Liver (tissue), 9 donors: ENCODE measurements around the gene ZSCAN2. TPM values are rescaled to one million over a fixed set of nuclear protein-coding genes. Genes with fewer than 3 reads are reported as not detected.

Source experiments
- DNase-seq: peaks from one replicate; pipeline ENCODE4 v3.0.0-alpha.2; 2017; ENCODE audit warnings: low spot score
- H3K27ac ChIP-seq, 2 donors: one replicate each; pipeline ENCODE4 v1.7.0; 2013; ENCODE audit warnings: inconsistent platforms in 2 of 2, low read length in 2 of 2, control low read depth in 1 of 2, low read depth in 1 of 2, mild to moderate bottlenecking in 1 of 2
- H3K27me3 ChIP-seq, 4 donors: one replicate each; pipeline versions ENCODE4 v1.6.1 to v1.7.0; 2013; ENCODE audit warnings: low read length in 3 of 4, inconsistent platforms in 1 of 4, mild to moderate bottlenecking in 1 of 4, moderate library complexity in 1 of 4; ENCODE audit not compliant: control insufficient read depth in 4 of 4, insufficient read depth in 4 of 4
- H3K36me3 ChIP-seq, 4 donors: one replicate each; pipeline versions ENCODE4 v1.6.1 to v1.7.0; 2013; ENCODE audit warnings: low read length in 3 of 4, mild to moderate bottlenecking in 3 of 4, low read depth in 1 of 4, moderate library complexity in 1 of 4; ENCODE audit not compliant: control insufficient read depth in 4 of 4, insufficient read depth in 3 of 4
- H3K4me1 ChIP-seq, 4 donors: one replicate each; pipeline versions ENCODE4 v1.6.1 to v1.7.0; 2013; ENCODE audit warnings: low read length in 3 of 4, mild to moderate bottlenecking in 3 of 4, moderate library complexity in 1 of 4; ENCODE audit not compliant: control insufficient read depth in 4 of 4, insufficient read depth in 4 of 4
- H3K4me3 ChIP-seq, 3 donors: one replicate each; pipeline versions ENCODE4 v1.6.1 to v1.7.0; 2013; ENCODE audit warnings: low read length in 3 of 3, control low read depth in 1 of 3, low read depth in 1 of 3, mild to moderate bottlenecking in 1 of 3
- H3K9ac ChIP-seq, 2 donors: one replicate each; pipeline ENCODE4 v1.7.0; 2013; ENCODE audit warnings: low read length in 2 of 2, mild to moderate bottlenecking in 2 of 2, moderate library complexity in 2 of 2, control low read depth in 1 of 2, low read depth in 1 of 2
- H3K9me3 ChIP-seq, 4 donors: one replicate each; pipeline versions ENCODE4 v1.6.1 to v1.7.0; 2013; ENCODE audit warnings: low read length in 3 of 4; ENCODE audit not compliant: control insufficient read depth in 4 of 4
- EGR1 ChIP-seq, 2 donors: IDR thresholded peaks; 2 replicates each; pipeline ENCODE4 v1.6.1; 2016 to 2018; ENCODE audit warnings: antibody characterized with exemption in 2 of 2, low read depth in 2 of 2
- FOXA1 ChIP-seq: IDR thresholded peaks from 2 replicates; pipeline ENCODE4 v1.6.1; 2016; ENCODE audit warnings: antibody characterized with exemption
- FOXA2 ChIP-seq: IDR thresholded peaks from 2 replicates; pipeline ENCODE4 v1.6.1; 2016; ENCODE audit warnings: antibody characterized with exemption
- GABPA ChIP-seq, 2 donors: IDR thresholded peaks in 1 of 2; conservative IDR thresholded peaks in 1 of 2; 2 replicates each; pipeline ENCODE4 v1.6.1; 2016; ENCODE audit warnings: antibody characterized with exemption in 2 of 2, mild to moderate bottlenecking in 1 of 2, moderate library complexity in 1 of 2
- HNF4G ChIP-seq: IDR thresholded peaks from 2 replicates; pipeline ENCODE4 v1.6.1; 2016; ENCODE audit warnings: antibody characterized with exemption
- JUND ChIP-seq, 2 donors: IDR thresholded peaks; 2 replicates each; pipeline ENCODE4 v1.6.1; 2016; ENCODE audit warnings: antibody characterized with exemption in 2 of 2
- RAD21 ChIP-seq, 2 donors: IDR thresholded peaks; 2 replicates each; pipeline ENCODE4 v1.6.1; 2016; ENCODE audit warnings: antibody characterized with exemption in 2 of 2, mild to moderate bottlenecking in 2 of 2
- RXRA ChIP-seq, 2 donors: IDR thresholded peaks; 2 replicates each; pipeline ENCODE4 v1.6.1; 2017 to 2018; ENCODE audit warnings: antibody characterized with exemption in 2 of 2, mild to moderate bottlenecking in 1 of 2
- SP1 ChIP-seq: IDR thresholded peaks from 2 replicates; pipeline ENCODE4 v1.6.1; 2018; ENCODE audit warnings: antibody characterized with exemption, mild to moderate bottlenecking
- TAF1 ChIP-seq: conservative IDR thresholded peaks from 2 replicates; pipeline ENCODE4 v1.6.1; 2016; ENCODE audit warnings: antibody characterized with exemption, mild to moderate bottlenecking
- YY1 ChIP-seq: IDR thresholded peaks from 2 replicates; pipeline ENCODE4 v1.6.1; 2016; ENCODE audit warnings: antibody characterized with exemption, mild to moderate bottlenecking
- WGBS: extraction: QIAGEN DNeasy Blood & Tissue Kit; methylation state at CpG from one replicate; pipeline ENCODE4 v1.1.7; 2013; 5-methylcytosine and 5-hydroxymethylcytosine counted together
- polyA plus RNA-seq, 2 donors: library from polyadenylated mRNA; stranded (reverse) in 1 of 2; unstranded in 1 of 2; fragments of 200-250 nt in 1 of 2; fragments of >200 nt in 1 of 2; fragmentation: Nextera tagmentation in 1 of 2; extraction: Ambion mirVana in 1 of 2; gene quantifications; one replicate each; pipeline versions ENCODE4 v1.2.1 to v1.2.3, GENCODE V29; 2013 to 2015
- total RNA-seq, 2 donors: library from RNA; depleted of rRNA; stranded (reverse); fragments of >200 nt; gene quantifications; one replicate each; pipeline ENCODE4 v1.2.3, GENCODE V29; 2014
- TF ChIP-seq, protein P1 (sequence below): IDR thresholded peaks from 2 replicates; pipeline ENCODE4 v1.6.1; 2016; ENCODE audit warnings: antibody characterized with exemption, mild to moderate bottlenecking
- TF ChIP-seq, protein P2 (sequence below): fragments of 150-350 bp; IDR thresholded peaks from 2 replicates; pipeline ENCODE4 v1.5.1; 2017; ENCODE audit warnings: improper control_type of control experiment, low read depth, low read length; ENCODE audit not compliant: missing input control
- TF ChIP-seq, protein P3 (sequence below): IDR thresholded peaks from 2 replicates; pipeline ENCODE4 v1.6.1; 2016; ENCODE audit warnings: antibody characterized with exemption
- TF ChIP-seq, protein P4 (sequence below): IDR thresholded peaks from 2 replicates; pipeline ENCODE4 v1.6.1; 2016; ENCODE audit warnings: antibody characterized with exemption
- donor health status: healthy.
- donor health status: healthy.
- donor health status: healthy.
- donor health status: healthy.
- donor health status: healthy.

Gene ZSCAN2
- total and polyA plus RNA-seq, 4 donors: 5.4 to 11.0 (median 7.9) TPM

DNA sequence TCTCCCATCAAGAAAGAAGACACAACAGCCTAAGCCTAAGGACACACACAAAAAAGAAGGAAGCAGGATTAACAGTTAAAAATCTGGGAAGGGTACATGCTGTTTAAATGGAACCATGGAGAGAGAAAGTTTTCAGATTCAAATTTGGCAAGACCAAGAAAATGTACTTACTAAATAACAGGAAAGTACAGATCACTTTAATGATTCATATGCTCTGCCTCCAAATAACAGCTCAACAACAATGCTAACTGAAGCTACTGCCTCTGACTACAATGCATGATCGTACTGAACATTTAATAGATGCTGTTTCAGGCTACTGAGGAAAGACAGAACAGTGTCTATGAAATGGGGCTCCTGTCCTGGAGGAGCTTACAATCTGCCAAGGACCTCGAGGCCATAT, 65.6 kb downstream of the ZSCAN2 start:
- no peak overlapping the region for H3K27ac ChIP-seq

DNA sequence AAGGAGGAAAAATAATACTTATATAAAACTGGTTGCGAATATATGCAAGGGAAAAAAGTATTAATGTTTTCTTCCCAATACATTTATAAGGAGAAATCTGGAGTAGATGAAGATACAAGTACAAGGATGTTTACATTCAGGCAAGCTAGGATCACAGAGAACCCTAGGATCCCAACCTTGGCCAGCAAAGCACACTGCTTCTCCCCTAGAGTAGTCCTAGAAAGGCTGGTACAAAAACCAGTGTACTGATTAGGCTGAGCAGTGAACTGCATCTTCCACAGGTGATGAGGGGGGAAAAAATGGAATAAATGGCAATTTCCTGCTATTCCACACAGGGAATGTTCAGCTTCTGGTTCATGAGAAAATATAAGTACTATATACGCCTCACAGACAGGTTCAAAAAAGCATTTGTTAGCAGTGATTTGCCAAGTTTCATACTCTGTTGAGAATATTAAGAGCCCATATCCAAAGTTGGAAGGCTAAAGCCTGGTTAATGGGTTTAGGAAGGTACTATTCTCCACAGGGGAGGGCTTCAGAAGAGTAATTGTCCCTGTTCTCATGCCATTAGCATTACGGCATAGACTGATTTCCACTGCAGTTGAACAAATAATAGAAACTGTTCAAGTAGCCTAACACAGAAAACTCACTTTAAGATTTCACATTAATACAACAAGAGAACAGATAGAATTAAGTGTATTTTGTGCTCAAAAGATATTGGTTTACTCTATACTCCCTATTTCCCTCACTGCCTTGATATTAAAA, 67.6 kb downstream of the ZSCAN2 start:
- Histone ChIP-seq H3K4me3 (no peak overlapping the region), H3K36me3 (peaks cover 5 to 36% (median 16%) of the 10 kb centered on the region in 4 donors), H3K4me1 (peaks cover 0 to 10% (median 7%) of the 10 kb centered on the region in 4 donors), H3K27me3 (no peaks in the 10 kb centered on the region), H3K9ac (no peak overlapping the region), H3K27ac (no peak overlapping the region), H3K9me3 (no peaks in the 10 kb centered on the region)
- WGBS: 98% methylated on average over 3 of the region's 3 CpGs
- no peak for DNase-seq
- TF ChIP-seq TAF1: no peak
- TF ChIP-seq YY1: no peak
- no peak for TF ChIP-seq FOXA2
- TF ChIP-seq, protein P1, sequence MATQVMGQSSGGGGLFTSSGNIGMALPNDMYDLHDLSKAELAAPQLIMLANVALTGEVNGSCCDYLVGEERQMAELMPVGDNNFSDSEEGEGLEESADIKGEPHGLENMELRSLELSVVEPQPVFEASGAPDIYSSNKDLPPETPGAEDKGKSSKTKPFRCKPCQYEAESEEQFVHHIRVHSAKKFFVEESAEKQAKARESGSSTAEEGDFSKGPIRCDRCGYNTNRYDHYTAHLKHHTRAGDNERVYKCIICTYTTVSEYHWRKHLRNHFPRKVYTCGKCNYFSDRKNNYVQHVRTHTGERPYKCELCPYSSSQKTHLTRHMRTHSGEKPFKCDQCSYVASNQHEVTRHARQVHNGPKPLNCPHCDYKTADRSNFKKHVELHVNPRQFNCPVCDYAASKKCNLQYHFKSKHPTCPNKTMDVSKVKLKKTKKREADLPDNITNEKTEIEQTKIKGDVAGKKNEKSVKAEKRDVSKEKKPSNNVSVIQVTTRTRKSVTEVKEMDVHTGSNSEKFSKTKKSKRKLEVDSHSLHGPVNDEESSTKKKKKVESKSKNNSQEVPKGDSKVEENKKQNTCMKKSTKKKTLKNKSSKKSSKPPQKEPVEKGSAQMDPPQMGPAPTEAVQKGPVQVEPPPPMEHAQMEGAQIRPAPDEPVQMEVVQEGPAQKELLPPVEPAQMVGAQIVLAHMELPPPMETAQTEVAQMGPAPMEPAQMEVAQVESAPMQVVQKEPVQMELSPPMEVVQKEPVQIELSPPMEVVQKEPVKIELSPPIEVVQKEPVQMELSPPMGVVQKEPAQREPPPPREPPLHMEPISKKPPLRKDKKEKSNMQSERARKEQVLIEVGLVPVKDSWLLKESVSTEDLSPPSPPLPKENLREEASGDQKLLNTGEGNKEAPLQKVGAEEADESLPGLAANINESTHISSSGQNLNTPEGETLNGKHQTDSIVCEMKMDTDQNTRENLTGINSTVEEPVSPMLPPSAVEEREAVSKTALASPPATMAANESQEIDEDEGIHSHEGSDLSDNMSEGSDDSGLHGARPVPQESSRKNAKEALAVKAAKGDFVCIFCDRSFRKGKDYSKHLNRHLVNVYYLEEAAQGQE: no peak
- TF ChIP-seq GABPA (IDR thresholded peaks at IDR 0.05 in 1 of 2, conservative IDR thresholded peaks at IDR 0.05 in 1 of 2): no peak
- TF ChIP-seq, protein P2, sequence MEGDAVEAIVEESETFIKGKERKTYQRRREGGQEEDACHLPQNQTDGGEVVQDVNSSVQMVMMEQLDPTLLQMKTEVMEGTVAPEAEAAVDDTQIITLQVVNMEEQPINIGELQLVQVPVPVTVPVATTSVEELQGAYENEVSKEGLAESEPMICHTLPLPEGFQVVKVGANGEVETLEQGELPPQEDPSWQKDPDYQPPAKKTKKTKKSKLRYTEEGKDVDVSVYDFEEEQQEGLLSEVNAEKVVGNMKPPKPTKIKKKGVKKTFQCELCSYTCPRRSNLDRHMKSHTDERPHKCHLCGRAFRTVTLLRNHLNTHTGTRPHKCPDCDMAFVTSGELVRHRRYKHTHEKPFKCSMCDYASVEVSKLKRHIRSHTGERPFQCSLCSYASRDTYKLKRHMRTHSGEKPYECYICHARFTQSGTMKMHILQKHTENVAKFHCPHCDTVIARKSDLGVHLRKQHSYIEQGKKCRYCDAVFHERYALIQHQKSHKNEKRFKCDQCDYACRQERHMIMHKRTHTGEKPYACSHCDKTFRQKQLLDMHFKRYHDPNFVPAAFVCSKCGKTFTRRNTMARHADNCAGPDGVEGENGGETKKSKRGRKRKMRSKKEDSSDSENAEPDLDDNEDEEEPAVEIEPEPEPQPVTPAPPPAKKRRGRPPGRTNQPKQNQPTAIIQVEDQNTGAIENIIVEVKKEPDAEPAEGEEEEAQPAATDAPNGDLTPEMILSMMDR: no peak
- TF ChIP-seq RAD21 (IDR thresholded peaks at IDR 0.05): no peak
- TF ChIP-seq RXRA (IDR thresholded peaks at IDR 0.05): no peak
- TF ChIP-seq, protein P3, sequence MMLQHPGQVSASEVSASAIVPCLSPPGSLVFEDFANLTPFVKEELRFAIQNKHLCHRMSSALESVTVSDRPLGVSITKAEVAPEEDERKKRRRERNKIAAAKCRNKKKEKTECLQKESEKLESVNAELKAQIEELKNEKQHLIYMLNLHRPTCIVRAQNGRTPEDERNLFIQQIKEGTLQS: no peak

More for the DNA sequence above, 65.6 kb downstream of the ZSCAN2 start:
- no peak for DNase-seq
- TF ChIP-seq, protein P3: no peak
- TF ChIP-seq SP1: no peak
- TF ChIP-seq GABPA (IDR thresholded peaks at IDR 0.05 in 1 of 2, conservative IDR thresholded peaks at IDR 0.05 in 1 of 2): no peak
- no peak for TF ChIP-seq TAF1
- TF ChIP-seq, protein P4, sequence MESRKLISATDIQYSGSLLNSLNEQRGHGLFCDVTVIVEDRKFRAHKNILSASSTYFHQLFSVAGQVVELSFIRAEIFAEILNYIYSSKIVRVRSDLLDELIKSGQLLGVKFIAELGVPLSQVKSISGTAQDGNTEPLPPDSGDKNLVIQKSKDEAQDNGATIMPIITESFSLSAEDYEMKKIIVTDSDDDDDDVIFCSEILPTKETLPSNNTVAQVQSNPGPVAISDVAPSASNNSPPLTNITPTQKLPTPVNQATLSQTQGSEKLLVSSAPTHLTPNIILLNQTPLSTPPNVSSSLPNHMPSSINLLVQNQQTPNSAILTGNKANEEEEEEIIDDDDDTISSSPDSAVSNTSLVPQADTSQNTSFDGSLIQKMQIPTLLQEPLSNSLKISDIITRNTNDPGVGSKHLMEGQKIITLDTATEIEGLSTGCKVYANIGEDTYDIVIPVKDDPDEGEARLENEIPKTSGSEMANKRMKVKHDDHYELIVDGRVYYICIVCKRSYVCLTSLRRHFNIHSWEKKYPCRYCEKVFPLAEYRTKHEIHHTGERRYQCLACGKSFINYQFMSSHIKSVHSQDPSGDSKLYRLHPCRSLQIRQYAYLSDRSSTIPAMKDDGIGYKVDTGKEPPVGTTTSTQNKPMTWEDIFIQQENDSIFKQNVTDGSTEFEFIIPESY: no peak
- no peak for TF ChIP-seq FOXA1
- no peak for TF ChIP-seq RAD21 (IDR thresholded peaks at IDR 0.05)
- no peak for TF ChIP-seq HNF4G
- no peak for TF ChIP-seq FOXA2
- TF ChIP-seq JUND (IDR thresholded peaks at IDR 0.05): no peak
- TF ChIP-seq EGR1 (IDR thresholded peaks at IDR 0.05; ENCODE audit: low read depth in 2 of 2): no peak
- TF ChIP-seq, protein P1: no peak
- peaks cover 0 to 3% (median 2%) of the 10 kb centered on the region in 4 donors for H3K4me1 ChIP-seq
- H3K27me3 ChIP-seq: no peaks in the 10 kb centered on the region
- H3K4me3 ChIP-seq: no peak overlapping the region
- peaks cover 5 to 36% (median 16%) of the 10 kb centered on the region in 4 donors for H3K36me3 ChIP-seq
- WGBS: 83% methylated on average over 2 of the region's 2 CpGs
- H3K9ac ChIP-seq: no peak overlapping the region
- no peaks in the 10 kb centered on the region for H3K9me3 ChIP-seq
